ENCODE results near the gene PROZ. TPM values are rescaled to one million over a fixed set of nuclear protein-coding genes. Genes with fewer than 3 reads are reported as not detected.
A peak's percentile ranks its signal among the peaks of the same experiment; 100 is the strongest.

PROZ gene
- total and polyA plus RNA-seq, 2 of the 13 experiments (the other 11 are each of a cell fraction or from before 2014, with no cell fraction given) = 5.6 to 22.5 TPM

DNA sequence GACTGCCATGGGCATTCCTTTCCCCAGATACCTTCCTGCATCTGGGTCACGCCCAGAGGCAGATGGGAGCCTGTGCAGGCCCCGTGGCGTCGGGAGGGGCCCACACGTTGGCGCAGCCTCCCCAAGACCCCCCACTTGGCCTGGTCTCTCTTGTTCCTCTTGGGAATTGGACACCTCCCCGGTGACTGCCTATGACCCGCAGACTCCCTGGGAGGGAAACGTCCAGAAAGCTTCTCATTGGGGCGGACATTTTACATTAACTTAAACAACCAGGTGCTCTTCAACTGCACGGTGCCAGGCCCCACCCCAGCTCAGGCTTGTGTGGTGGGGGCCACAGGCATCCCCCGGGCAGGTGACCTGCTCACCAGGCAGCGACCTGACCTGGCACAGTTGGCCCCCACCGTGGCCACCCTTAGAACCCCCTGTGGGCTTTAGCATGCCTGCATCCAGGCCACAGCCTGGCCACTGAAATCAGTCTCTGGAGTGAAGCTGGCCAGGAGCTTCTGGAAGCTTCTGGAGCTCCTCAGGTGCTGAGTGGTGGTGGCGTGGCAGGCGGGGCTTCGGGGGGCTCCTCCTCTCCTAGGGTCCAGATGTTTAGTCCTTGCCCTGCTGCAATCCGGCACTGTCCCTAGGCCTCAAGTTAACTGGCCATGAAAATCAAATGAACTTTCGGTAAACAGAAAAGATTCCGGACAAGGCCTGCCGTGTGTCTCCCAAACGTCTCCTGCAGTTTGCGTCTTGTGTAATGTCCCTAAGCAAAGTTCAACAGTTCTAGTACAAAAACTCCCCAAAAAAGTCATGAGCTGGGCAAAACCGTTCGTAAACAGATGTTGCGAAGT, 8.5 kb upstream of the PROZ start:
- Histone ChIP-seq H3K4me2 (ENCODE audit: low read depth, low read length) (peak overlapping the region; percentile 88), H3K79me2 (ENCODE audit: insufficient read depth, low read length) (peaks cover 32% of the 10 kb centered on the region), H3K4me1 (ENCODE audit: insufficient read depth, low read length) (peaks cover 56% of the 10 kb centered on the region), H3K27me3 (ENCODE audit: control insufficient read depth in 1 of 2, insufficient read depth in 2 of 2, low read length in 2 of 2) (no peaks in the 10 kb centered on the region), H4K20me1 (ENCODE audit: insufficient read depth, low read length) (no peaks in the 10 kb centered on the region), H3K9me3 (ENCODE audit: low read length) (no peaks in the 10 kb centered on the region), H2AFZ (ENCODE audit: low read length) (no peak overlapping the region), H3K27ac (ENCODE audit: extremely low read length, insufficient read depth, low read length) (peak overlapping the region; percentile 92), H3K36me3 (replicated peaks in 1 of 2; ENCODE audit: control insufficient read depth in 1 of 2, insufficient read depth in 2 of 2, low read length in 2 of 2) (peaks cover 6 to 20% of the 10 kb centered on the region in 2 experiments; a peak in 3 of 5 replicates), H3K9ac (ENCODE audit: insufficient read depth, low read depth, low read length) (peak overlapping the region; percentile 60), H3K4me3 (replicated peaks in 1 of 3; ENCODE audit: insufficient read depth in 1 of 3, low read depth in 2 of 3, low read length in 3 of 3) (peak overlapping the region in 1 of 3 experiments; percentile 57; a peak in 2 of 6 replicates)
- intact Hi-C loops (cut with micrococcal nuclease; ENCODE audit: unreplicated experiment) (loop anchor here (1.0 to 5.0 kb wide), 3 partner anchors 11 to 458 kb away; partner anchors contain the start of gene ATP11A), in situ Hi-C loops (cut with HindIII; ENCODE audit: extremely low pct_ligation_motif_present, low pct_unique_long_range_greater_than_20kb) (no loop called here)
- ATAC-seq (peak; percentile 41), FAIRE-seq (peak; percentile 97), DNase-seq (ENCODE audit: low spot score) (peak; percentile 91)
- CTCF ChIA-PET (ENCODE audit: low intra/inter-chr PET ratio, low total read pairs) = no interaction called here
- POLR2A ChIA-PET = interaction anchor here (0.7 to 3.7 kb wide), 14 partner anchors 9 to 231 kb away, joined by 3 to 33 read pairs (median 6); partner anchors contain the start of genes CUL4A, F10, F7 and PCID2
- BruUV-seq (replicated peaks) = no TSS peak
- 22% methylated on average over 12 of the region's 26 CpGs for WGBS (ENCODE audit: low lambda C conversion rate)
- TF ChIP-seq, protein P1, sequence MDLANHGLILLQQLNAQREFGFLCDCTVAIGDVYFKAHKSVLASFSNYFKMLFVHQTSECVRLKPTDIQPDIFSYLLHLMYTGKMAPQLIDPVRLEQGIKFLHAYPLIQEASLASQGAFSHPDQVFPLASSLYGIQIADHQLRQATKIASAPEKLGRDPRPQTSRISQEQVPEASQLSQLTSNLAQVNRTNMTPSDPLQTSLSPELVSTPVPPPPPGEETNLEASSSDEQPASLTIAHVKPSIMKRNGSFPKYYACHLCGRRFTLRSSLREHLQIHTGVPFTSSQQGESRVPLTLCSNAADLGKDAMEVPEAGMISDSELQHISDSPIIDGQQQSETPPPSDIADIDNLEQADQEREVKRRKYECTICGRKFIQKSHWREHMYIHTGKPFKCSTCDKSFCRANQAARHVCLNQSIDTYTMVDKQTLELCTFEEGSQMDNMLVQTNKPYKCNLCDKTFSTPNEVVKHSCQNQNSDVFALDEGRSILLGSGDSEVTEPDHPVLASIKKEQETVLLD (CRISPR knock-in tag; IDR thresholded peaks at IDR 0.05; ENCODE audit: low read depth) = no peak
- TF ChIP-seq SMARCE1 (IDR thresholded peaks at IDR 0.05; ENCODE audit: borderline replicate concordance) = no peak
- no peak for TF ChIP-seq NPAS2 (CRISPR knock-in tag; IDR thresholded peaks at IDR 0.05; ENCODE audit: borderline replicate concordance)
- TF ChIP-seq NFKB2 (CRISPR knock-in tag; IDR thresholded peaks at IDR 0.05; ENCODE audit: borderline replicate concordance) = peak; percentile 50; the same call in 1 of the 2 replicates
- TF ChIP-seq PHF20 (CRISPR knock-in tag; IDR thresholded peaks at IDR 0.05) = no peak
- no peak for TF ChIP-seq HOXD1 (CRISPR knock-in tag; IDR thresholded peaks at IDR 0.05)
- peak; percentile 69 for TF ChIP-seq IRF2 (CRISPR knock-in tag; IDR thresholded peaks at IDR 0.05)
- TF ChIP-seq, protein P2, sequence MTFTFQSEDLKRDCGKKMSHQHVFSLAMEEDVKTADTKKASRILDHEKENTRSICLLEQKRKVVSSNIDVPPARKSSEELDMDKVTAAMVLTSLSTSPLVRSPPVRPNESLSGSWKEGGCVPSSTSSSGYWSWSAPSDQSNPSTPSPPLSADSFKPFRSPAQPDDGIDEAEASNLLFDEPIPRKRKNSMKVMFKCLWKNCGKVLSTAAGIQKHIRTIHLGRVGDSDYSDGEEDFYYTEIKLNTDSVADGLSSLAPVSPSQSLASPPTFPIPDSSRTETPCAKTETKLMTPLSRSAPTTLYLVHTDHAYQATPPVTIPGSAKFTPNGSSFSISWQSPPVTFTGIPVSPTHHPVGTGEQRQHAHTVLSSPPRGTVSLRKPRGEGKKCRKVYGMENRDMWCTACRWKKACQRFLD (CRISPR knock-in tag; IDR thresholded peaks at IDR 0.05; ENCODE audit: borderline replicate concordance) = peak; percentile 50; the same call in 1 of the 2 replicates
- TF ChIP-seq PHB2 (IDR thresholded peaks at IDR 0.05; ENCODE audit: partially characterized antibody) = no peak
- TF ChIP-seq ZNF331 (CRISPR knock-in tag; IDR thresholded peaks at IDR 0.05) = peak; percentile 42; the same call in 1 of the 2 replicates
- TF ChIP-seq, protein P3, sequence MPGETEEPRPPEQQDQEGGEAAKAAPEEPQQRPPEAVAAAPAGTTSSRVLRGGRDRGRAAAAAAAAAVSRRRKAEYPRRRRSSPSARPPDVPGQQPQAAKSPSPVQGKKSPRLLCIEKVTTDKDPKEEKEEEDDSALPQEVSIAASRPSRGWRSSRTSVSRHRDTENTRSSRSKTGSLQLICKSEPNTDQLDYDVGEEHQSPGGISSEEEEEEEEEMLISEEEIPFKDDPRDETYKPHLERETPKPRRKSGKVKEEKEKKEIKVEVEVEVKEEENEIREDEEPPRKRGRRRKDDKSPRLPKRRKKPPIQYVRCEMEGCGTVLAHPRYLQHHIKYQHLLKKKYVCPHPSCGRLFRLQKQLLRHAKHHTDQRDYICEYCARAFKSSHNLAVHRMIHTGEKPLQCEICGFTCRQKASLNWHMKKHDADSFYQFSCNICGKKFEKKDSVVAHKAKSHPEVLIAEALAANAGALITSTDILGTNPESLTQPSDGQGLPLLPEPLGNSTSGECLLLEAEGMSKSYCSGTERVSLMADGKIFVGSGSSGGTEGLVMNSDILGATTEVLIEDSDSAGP (CRISPR knock-in tag; IDR thresholded peaks at IDR 0.05; ENCODE audit: borderline replicate concordance) = no peak; the same call in 1 of the 2 replicates
- TF ChIP-seq ZNF841 (CRISPR knock-in tag; IDR thresholded peaks at IDR 0.05; ENCODE audit: borderline replicate concordance) = no peak
- TF ChIP-seq, protein P4, sequence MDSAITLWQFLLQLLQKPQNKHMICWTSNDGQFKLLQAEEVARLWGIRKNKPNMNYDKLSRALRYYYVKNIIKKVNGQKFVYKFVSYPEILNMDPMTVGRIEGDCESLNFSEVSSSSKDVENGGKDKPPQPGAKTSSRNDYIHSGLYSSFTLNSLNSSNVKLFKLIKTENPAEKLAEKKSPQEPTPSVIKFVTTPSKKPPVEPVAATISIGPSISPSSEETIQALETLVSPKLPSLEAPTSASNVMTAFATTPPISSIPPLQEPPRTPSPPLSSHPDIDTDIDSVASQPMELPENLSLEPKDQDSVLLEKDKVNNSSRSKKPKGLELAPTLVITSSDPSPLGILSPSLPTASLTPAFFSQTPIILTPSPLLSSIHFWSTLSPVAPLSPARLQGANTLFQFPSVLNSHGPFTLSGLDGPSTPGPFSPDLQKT (CRISPR knock-in tag; IDR thresholded peaks at IDR 0.05; ENCODE audit: borderline replicate concordance) = no peak
- TF ChIP-seq, protein P5, sequence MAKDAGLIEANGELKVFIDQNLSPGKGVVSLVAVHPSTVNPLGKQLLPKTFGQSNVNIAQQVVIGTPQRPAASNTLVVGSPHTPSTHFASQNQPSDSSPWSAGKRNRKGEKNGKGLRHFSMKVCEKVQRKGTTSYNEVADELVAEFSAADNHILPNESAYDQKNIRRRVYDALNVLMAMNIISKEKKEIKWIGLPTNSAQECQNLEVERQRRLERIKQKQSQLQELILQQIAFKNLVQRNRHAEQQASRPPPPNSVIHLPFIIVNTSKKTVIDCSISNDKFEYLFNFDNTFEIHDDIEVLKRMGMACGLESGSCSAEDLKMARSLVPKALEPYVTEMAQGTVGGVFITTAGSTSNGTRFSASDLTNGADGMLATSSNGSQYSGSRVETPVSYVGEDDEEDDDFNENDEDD (CRISPR knock-in tag; IDR thresholded peaks at IDR 0.05; ENCODE audit: borderline replicate concordance) = peak; percentile 34; the same call in 1 of the 2 replicates
- TF ChIP-seq ZMAT3 (CRISPR knock-in tag; conservative IDR thresholded peaks at IDR 0.05) = peak; percentile 75; the same call in 1 of the 2 replicates
- TF ChIP-seq FOSL2 (CRISPR knock-in tag; IDR thresholded peaks at IDR 0.05) = 0 out of 2 replicates have a peak, but pooled peaks have one; percentile 10

All from HepG2 (cell line).